Posterior cingulate gyrus (tissue), 11 donors: ENCODE data around the gene KLKB1.
"Not testable (repeated sequence)": the region's sequence is repeated elsewhere in the genome, so short reads cannot be mapped to it uniquely, and the experiment has no call there.

Source experiments
- DNase-seq, 10 donors: peaks; one replicate each; pipeline versions ENCODE4 v3.0.0 to v3.0.0-alpha.2; 2020 to 2021; ENCODE audit warnings: mixed read lengths in 3 of 10
- intact Hi-C: fragments of 100-400 bp; cut with DNase I; formaldehyde crosslinking; loops from one replicate; pipeline ENCODE4 v1.15.1; 2023

Gene KLKB1

GRCh38 chr4:186260504-186261448 is 33.5 kb downstream of the KLKB1 start:
- intact Hi-C loops: no loop called here
- no peak for DNase-seq

GRCh38 chr4:186264660-186265059 is 37.4 kb downstream of the KLKB1 start:
- no peak for DNase-seq
- intact Hi-C loops: no loop called here

- DNase-seq, intact Hi-C loops: not testable (repeated sequence)
These were observed 37.9 kb downstream of the KLKB1 start for GRCh38 chr4:186265250-186265649.

DNA sequence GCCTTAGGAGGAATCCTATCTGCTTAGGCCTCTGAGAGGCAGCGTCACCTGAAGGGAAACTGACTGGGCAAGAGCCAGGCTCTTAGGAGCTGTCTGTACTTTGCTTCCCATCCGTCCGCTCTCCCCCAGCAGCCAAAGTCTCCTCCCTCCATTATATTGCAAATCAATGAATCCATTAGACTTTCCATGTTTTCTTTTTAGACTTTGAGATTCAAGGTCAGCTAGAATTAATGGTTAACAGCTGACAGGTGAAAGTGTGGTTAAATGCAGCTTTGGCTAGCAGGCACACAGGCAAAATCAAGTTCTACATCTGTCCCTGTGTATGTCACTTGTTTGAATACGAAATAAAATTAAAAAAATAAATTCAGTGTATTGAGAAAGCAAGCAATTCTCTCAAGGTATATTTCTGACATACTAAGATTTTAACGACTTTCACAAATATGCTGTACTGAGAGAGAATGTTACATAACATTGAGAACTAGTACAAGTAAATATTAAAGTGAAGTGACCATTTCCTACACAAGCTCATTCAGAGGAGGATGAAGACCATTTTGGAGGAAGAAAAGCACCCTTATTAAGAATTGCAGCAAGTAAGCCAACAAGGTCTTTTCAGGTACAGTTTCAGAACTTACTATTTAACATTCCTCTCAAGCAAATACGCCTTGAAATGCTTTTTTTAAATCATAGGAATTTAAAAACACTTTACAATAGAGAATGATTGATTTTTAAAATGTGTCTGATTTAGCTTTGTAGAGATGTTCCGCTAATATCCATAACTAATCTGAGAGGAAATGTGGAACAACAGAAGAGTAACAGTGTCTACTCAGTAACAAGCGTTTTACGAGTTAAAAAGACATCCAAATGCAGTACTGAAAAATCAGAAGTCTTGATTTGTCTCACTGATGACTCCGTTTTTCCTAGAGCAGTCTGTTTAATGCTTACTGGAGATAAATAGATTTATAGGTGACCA is 38.7 kb downstream of the KLKB1 start, which contains the start of gene F11:
Gene F11, plus strand, starts transcription at position 507 of the 970 bp plus-strand sequence. CDS start 948 bp downstream, outside the sequence.
- intact Hi-C loops: no loop called here
- no peak for DNase-seq

GRCh38 chr4:186266729-186267456 is 39.6 kb downstream of the KLKB1 start:
- intact Hi-C loops: no loop called here
- no peak for DNase-seq

DNA sequence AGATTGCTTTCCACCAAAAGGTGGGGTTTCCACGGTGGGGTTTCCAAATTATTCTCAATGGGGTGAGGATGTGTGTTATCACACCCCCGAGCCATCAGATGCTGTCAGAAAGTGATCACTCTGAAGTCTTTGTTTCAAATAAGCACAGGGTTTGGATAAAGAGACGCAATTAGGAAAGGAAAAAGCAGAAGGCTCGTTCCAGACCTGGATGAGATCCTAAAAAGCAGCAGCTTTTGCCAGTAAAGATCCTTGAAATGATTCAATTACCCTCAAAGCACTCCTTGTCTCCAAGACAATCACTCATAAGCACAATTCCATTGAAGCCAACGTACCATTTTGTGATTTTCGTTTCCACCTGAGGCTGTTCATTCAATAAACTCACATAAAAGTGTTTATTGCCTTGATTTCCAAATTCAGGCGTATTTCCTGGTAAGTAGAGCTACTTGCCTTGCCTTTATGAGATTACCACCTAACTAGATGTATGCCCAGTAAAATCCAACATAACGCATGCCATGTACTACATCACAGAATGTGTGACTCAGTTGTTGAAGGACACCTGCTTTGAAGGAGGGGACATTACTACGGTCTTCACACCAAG is 43.9 kb downstream of the KLKB1 start:
- no peak for DNase-seq
- intact Hi-C loops: no loop called here

DNA sequence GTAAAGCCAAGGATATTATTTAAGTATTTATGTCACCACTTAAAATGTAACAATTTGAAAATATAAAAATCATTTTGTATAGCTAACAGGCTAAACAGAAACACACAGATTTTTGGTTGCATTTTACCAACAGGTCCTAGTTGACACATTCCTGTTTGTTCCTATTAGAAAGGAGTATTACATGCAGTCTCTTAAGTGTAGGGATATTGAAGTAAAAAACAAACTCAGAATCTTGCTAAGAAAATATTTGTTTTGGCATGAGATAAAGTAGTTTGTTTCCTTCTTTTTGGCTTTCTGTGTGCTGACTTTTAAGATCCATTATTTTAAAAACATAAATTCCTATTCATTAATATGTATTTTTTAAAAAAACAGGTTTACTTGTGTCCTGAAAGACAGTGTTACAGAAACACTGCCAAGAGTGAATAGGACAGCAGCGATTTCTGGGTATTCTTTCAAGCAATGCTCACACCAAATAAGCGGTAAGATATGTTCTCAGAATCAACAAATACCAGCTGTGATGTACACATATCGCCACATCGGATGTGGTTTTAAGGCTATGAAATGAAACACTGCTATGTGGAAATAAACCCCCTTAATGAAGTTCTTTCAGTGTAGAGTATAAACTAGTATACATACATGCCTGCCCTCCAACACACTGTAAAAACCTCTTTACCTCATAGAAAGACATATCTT is 45.5 kb downstream of the KLKB1 start:
- no peak for DNase-seq

DNA sequence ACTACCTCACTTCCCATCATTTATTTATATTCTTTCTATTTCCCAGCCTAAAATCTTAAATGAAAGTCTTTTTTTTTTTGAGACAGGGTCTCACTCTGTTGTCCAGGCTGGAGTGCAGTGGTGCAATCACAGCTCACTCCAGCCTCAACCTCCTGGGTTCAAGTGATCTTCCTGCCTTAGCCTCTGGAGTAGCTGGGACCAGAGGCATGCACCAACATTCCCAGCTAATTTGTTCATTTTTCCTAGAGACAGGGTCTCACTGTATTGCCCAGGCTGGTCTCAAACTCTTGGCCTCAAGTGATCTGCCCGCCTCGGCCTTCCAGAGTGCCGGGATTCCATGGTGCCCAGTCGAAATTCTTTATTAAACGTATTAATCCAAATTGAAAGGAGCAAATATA is 46.1 kb downstream of the KLKB1 start:
- intact Hi-C loops, DNase-seq: not testable (repeated sequence)

More for the DNA sequence above, 45.5 kb downstream of the KLKB1 start:
- intact Hi-C loops: no loop called here

DNA sequence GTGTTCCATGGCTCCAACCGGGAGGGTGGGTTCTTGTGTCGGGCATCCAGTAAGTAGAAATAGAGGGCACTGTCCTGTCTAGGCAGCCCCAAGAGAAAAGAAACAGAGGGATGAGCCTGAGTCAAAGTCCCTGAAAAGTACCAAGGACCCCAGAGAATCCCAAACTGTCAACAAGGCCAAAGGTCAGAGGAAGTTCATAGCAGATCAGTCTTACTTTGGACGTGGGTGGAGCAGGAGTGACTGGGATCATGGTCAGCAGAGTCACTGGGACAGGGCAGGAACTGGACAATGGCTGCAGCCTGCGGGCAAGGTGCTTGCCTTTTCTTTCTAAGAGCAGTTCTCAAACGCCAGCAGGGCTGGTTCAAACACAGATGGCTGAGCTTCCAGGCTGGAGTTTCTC is 56.0 kb downstream of the KLKB1 start:
- no peak for DNase-seq
- intact Hi-C loops: no loop called here

DNA sequence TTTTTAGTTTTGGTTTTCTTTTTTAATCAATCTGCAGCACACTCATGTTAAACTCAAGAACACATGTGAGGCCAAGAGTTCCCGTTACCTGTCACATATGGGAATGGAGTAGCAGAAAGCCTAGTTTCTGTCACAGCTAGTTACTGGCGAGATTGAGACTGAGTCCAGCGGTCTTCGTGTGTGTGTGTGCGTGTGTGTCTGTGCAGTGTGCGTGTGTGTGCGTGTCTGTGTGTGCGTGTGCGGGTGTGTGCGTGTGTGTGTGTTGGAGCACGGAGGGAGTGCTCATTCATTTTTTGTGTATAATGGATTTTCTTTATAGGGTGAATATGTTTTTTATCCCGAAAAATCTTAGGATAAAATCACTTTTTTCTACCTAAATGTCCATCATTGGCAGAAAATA is 57.8 kb downstream of the KLKB1 start:
- DNase-seq: no peak
- intact Hi-C loops: no loop called here

DNA sequence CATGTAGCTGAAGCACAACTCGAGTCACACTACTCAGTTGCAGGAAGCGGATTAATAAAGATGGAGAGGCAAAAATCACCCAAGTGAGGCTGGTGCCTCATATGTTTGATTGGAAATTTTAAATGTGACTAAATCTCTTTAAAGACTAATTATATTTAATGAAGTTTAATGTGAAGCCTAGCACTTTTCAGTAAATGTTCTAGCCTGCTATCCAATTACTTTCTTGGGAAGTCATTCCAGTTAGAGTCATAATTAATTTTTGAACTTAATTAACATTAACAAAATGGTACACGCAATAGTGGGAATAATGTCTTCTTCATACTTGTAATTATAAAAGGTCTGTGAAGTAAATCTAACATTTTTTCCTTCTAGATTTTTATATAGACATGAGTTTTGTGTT is 59.3 kb downstream of the KLKB1 start:
- intact Hi-C loops: no loop called here
- no peak for DNase-seq

DNA sequence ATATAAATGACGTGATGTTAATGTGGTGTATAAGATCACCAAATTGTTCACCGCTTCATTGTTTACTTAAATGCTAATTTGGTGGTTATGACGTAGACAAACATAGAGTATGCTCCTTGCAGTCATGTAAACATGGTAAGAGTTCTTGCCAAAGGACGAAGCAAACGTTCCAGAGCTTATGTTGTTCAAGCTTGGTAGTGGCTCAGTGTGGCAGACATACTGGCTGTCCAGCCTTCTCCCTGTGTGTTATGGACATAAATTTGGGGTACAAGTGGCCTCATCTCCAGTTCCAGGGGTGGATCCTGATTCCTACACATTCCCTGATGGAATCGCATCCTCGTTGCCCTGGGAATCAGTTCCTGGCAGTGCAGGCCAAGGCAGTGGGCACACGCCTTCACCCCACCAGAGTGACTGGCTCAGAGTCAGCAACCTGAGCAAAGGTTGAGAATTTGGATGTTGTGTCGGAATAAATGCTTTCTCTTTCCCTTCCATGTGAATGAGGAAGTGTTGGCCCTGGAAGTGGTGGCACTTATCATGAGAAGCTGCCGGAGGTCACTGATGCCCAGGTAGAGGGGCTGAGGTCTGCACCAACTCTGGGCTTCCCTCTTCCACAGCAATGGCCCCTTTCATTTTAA is 64.1 kb downstream of the KLKB1 start:
- DNase-seq: no peak
- intact Hi-C loops: no loop called here

DNA sequence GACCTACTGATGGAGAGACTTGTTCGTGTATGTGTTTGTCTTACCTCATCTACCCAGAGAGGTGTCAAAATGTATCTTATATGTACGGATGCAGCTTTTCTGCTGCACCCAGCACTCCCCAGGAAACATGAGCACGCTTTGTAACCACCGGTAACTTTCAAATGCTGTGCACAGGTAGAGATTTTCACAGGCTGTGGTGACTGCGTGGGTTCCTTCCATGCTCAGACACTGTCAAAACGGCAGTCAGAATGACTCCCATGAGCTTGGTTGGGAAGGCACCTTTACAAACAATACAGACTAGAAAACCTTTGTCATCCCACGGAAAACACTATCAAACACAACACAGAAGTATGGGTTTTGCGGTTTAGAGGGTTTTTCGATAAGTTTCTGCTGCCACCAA is 66.9 kb downstream of the KLKB1 start:
- intact Hi-C loops: no loop called here
- DNase-seq: no peak

DNA sequence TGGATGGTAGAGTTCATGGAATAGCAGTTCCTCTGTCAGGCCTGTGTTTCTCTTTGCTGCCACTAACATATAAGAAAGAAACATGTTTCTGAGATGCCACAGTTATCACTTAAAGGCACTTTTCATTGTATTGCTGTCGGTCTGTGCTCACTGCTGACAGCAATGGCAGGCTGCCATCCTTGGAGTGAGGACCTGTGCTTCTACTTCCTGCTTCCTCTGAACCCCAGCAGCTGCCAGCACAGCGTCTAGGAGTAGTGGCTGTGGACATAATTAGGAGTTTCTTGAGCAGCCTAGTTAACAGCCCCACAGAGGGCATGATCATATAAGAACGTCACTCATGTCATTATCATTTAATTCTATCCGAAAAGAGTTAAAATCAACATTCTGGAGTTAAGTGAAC is 69.2 kb downstream of the KLKB1 start:
- no peak for DNase-seq
- intact Hi-C loops: loop anchor here (1.0 kb wide), 1 partner anchor 291 kb away; no protein-coding TSS in a partner anchor

DNA sequence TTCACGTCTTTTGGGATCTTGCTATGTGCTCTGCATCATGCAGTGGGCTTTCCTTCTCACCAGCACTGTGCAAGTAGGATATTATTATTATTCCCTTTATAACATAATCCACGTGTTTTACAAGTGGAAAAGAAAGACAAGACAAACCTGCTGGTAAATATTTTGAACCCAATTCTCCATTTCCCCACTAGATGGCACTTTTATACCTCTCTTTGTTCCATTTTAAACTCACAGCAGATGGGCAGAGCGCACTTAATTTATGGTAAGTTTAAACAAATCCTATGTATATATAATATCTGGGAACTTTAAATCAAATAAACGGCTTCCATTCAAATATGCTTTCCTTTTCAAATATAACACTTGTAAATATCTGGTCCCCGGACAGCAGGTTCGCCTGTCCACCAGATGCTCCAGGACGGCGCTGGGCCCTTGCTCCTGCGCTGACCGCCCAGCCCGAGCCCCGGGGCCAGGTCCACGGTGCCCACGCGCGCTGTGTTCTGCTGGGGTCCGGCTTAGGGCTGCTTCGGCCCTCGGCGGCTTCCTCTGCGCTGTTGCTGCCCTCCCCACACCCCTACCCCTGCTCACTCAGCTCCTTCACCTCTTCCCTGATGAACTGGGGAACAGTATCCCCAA is 69.8 kb downstream of the KLKB1 start:
- intact Hi-C loops: no loop called here
- DNase-seq: no peak

- intact Hi-C loops: no loop called here
- DNase-seq: no peak
These were observed 70.8 kb downstream of the KLKB1 start for GRCh38 chr4:186298031-186298647.

DNA sequence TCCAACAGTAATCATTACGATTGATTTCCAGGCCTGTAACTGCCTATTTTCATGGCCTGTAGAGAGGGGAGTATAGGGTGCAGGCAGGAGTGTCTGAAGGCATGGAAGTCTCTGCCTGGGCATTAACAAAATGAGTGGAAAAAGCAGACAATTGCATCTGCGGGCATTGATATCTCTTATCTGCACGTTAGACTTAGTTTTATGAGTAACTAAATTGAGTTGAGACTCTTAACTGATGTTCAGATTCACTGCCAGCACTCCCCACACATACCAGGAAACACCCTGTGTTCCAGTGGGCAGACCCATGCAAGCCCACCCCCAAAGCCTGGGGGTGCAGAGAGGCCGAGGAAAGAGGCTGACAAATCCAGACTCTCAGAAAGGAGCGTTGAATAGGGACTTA is 72.0 kb downstream of the KLKB1 start:
- no peak for DNase-seq
- intact Hi-C loops: no loop called here
